ENCODE measurements around the gene KLHDC2.
"Not testable (repeated sequence)": the region's sequence is repeated elsewhere in the genome, so short reads cannot be mapped to it uniquely, and the experiment has no call there.

Gene KLHDC2

DNA sequence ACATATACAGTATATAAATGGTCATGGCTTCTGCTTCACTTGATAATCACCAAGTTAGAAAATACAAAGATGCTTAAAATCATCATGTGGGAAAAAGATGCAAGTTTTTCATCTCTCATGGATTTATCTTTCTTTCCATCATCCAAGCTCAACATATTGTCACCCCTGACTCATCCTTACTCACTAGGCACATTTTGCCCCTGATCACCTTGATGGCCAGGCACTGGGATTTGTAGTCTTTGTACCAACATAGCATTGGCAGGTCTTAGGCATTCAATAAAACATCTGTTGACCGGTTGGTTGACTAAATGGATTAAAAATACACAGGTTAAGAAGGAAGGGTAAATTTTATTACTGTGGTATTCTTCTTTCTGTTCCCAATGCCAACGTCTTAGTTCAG lies 28.1 kb downstream of the KLHDC2 start:
- H3K27ac ChIP-seq = no peak overlapping the region

DNA sequence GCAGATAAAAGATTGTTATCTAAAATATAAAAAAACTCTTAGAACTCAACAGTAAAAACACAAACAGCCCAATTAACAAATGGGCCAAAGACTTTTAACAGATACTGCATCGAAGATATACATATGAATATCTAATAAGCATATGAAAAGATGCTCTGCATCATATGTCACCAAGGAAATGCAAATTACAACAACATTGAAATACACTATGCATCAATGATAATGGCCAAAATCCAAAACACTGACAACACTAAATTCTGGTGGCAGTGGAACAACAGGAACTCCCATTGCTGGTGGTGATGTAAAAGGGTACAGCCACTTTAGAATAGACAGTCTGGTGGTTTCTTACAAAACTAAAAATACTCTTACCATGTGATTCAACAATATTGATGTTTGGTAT lies 40.8 kb downstream of the KLHDC2 start:
- no peak overlapping the region for H3K27ac ChIP-seq
- TF ChIP-seq, protein P1, sequence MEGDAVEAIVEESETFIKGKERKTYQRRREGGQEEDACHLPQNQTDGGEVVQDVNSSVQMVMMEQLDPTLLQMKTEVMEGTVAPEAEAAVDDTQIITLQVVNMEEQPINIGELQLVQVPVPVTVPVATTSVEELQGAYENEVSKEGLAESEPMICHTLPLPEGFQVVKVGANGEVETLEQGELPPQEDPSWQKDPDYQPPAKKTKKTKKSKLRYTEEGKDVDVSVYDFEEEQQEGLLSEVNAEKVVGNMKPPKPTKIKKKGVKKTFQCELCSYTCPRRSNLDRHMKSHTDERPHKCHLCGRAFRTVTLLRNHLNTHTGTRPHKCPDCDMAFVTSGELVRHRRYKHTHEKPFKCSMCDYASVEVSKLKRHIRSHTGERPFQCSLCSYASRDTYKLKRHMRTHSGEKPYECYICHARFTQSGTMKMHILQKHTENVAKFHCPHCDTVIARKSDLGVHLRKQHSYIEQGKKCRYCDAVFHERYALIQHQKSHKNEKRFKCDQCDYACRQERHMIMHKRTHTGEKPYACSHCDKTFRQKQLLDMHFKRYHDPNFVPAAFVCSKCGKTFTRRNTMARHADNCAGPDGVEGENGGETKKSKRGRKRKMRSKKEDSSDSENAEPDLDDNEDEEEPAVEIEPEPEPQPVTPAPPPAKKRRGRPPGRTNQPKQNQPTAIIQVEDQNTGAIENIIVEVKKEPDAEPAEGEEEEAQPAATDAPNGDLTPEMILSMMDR (IDR thresholded peaks at IDR 0.05) = no peak
- no peak for TF ChIP-seq ZFX (IDR thresholded peaks at IDR 0.05; ENCODE audit: borderline replicate concordance)

More for the DNA sequence above, 28.1 kb downstream of the KLHDC2 start:
- no peak for TF ChIP-seq ZFX (IDR thresholded peaks at IDR 0.05; ENCODE audit: borderline replicate concordance)
- TF ChIP-seq, protein P1 (IDR thresholded peaks at IDR 0.05) = no peak

DNA sequence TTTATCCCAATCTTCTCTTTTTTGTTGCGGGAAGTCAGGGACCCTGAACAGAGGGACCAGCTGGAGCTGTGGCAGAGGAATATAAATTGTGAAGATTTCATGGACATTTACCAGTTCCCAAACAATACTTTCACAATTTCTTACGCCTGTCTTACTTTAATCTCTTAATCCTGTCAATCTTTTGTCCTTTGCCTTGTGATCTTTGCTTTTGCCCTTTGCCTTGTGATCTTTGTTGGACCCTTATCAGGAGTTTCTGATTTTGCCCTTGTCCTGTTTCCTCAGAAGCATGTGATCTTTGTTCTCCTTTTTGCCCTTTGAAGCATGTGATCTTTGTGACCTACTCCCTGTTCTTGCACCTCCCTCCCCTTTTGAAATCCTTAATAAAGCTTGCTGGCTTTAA lies 48.2 kb downstream of the KLHDC2 start:
- H3K27ac ChIP-seq = not testable (repeated sequence)

DNA sequence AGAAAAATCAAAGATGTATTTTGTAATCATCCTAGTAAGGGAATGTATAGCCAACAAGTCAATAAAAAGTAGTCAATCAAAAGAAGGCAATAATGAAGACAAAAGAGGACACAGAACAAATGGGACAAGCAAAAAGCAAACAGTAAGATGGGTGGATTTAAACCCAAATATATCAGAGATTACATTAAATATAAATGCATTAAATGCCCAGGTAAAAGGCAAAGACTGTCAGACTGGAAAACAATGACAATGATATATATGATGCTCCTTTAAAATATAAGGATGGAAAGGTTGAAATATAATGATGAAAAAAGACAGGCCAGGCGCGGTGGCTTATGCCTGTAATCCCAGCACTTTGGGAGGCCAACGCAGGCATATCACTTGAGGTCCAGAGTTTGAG lies 48.9 kb downstream of the KLHDC2 start:
- no peak for TF ChIP-seq ZFX (IDR thresholded peaks at IDR 0.05; ENCODE audit: borderline replicate concordance)
- TF ChIP-seq, protein P1 (IDR thresholded peaks at IDR 0.05) = no peak
- H3K27ac ChIP-seq = no peak overlapping the region

DNA sequence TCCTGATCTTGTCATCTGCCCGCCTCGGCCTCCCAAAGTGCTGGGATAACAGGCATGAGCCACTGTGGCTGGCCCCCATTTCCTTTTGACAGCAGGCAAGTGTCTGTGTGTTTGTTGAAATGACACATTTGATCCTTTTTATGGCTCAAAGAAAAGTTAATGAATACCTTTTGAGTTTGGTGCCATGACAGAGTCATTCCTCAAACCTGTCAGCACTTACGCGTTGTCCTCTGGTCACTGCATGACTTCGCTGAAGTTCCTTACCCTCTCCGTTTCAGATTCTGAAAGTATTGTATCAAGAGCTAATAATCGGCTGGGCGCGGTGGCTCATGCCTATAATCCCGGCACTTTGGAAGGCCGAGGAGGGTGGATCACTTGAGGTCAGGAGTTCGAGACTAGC lies 52.2 kb downstream of the KLHDC2 start:
- no peak overlapping the region for H3K27ac ChIP-seq
- no peak for TF ChIP-seq ZFX (IDR thresholded peaks at IDR 0.05; ENCODE audit: borderline replicate concordance)
- TF ChIP-seq, protein P1 (IDR thresholded peaks at IDR 0.05) = no peak

DNA sequence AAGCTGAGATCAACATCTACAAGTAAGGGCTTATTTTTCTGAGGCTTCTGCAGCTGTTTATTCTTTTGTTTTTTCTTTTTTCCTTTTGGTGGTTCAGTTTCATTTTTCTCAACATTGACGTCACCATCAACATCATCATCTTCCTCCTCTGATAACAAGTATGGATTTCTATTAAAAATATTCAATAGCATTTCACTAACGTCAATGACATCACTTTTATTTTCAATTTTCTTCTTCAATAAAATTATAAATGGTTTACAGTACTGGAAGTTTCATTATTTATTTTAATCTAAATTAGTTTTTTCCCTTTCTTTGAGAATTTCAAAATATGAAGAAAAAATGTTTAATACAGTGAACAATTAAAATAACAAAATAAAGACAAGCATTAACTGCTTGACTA lies 60.7 kb downstream of the KLHDC2 start:
- H3K27ac ChIP-seq = no peak overlapping the region
- TF ChIP-seq, protein P1 (IDR thresholded peaks at IDR 0.05) = no peak
- no peak for TF ChIP-seq ZFX (IDR thresholded peaks at IDR 0.05; ENCODE audit: borderline replicate concordance)

Data from 22Rv1 (cell line).